Measurements from ENCODE around the gene VSTM4.

Gene VSTM4

DNA sequence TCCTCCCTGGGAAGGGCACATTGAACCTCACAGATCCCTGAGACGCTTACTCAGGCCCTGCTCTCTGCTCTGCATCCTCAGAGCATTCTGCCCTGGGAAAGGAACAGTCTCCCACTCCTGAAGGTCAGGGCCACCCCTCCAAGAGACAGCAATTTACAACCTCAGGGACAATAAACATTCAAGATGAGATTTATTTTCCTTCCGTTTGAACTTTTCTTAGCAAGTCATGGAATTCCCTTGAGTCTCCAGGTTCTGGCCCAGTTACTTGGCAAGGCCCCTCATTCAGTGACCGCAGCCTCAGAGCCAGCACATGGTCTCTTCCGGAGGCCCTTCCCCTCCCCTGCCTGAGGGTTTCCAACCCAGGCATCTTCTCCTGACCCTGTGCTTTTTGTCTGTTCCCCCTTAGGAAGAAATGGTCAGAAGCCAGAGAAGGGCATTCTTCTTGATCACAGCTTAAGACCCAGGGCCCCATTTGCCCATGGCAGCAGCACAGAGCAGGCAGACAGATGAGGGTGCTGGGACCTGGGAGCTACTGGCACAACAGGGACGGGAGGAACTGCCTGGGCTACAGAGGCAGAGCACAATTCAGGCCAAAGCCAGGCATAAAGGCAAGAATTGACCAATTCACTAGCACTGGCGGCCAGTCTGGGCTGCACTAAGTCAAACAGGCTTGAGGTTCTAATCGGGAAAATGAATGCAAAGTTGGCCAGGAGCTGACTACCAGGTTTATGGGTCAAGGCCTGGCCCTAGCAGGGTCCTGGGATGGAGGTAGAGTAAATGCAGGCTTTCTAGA lies 56.7 kb downstream of the VSTM4 start:
- H3K4me1 ChIP-seq (ENCODE audit: insufficient read depth, low read length), result peaks cover 24% of the 10 kb centered on the region
- H3K4me3 ChIP-seq (ENCODE audit: low read length), result no peak overlapping the region
- H3K27me3 ChIP-seq (ENCODE audit: insufficient read depth, low read length), result no peaks in the 10 kb centered on the region
- H3K9me3 ChIP-seq (ENCODE audit: low read length), result peaks cover 7% of the 10 kb centered on the region
- H2AFZ ChIP-seq (ENCODE audit: low read depth, low read length), result no peak overlapping the region
- H3K36me3 ChIP-seq (ENCODE audit: insufficient read depth, low read length), result no peaks in the 10 kb centered on the region

GRCh38 chr10:49057231-49057880 lies 58.0 kb downstream of the VSTM4 start:
- peaks cover 2% of the 10 kb centered on the region for H3K9me3 ChIP-seq (ENCODE audit: low read length)
- H3K27me3 ChIP-seq (ENCODE audit: insufficient read depth, low read length), result no peaks in the 10 kb centered on the region
- no peaks in the 10 kb centered on the region for H3K36me3 ChIP-seq (ENCODE audit: insufficient read depth, low read length)
- no peak overlapping the region for H3K4me3 ChIP-seq (ENCODE audit: low read length)
- H2AFZ ChIP-seq (ENCODE audit: low read depth, low read length), result no peak overlapping the region
- H3K4me1 ChIP-seq (ENCODE audit: insufficient read depth, low read length), result peaks cover 24% of the 10 kb centered on the region

DNA sequence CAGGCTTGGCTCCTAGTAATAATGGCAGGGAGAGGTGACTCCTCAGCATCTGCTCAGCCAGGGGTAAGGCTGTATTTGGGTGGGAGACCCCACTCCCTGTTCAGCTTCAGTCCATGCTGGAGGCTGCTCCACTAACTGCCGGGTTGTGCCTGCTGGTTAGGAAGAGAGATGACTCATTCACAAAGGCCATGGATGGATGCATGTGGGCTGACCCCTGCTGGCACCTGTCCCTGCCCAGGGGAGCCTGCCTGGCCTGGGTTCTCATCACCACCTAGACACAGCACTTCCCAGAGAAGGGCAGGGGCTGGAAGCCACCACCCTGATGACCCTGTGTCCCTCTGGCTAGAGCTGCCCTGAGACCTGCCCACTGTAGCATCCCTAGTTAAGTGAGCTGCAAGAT lies 59.0 kb downstream of the VSTM4 start:
- Histone ChIP-seq H2AFZ (ENCODE audit: low read depth, low read length) (no peak overlapping the region), H3K36me3 (ENCODE audit: insufficient read depth, low read length) (no peaks in the 10 kb centered on the region), H3K4me3 (ENCODE audit: low read length) (no peak overlapping the region), H3K9me3 (ENCODE audit: low read length) (no peaks in the 10 kb centered on the region), H3K4me1 (ENCODE audit: insufficient read depth, low read length) (peaks cover 24% of the 10 kb centered on the region), H3K27me3 (ENCODE audit: insufficient read depth, low read length) (no peaks in the 10 kb centered on the region)

- no peaks in the 10 kb centered on the region for H3K9me3 ChIP-seq (ENCODE audit: low read length)
- H2AFZ ChIP-seq (ENCODE audit: low read depth, low read length), result no peak overlapping the region
- peaks cover 24% of the 10 kb centered on the region for H3K4me1 ChIP-seq (ENCODE audit: insufficient read depth, low read length)
- H3K27me3 ChIP-seq (ENCODE audit: insufficient read depth, low read length), result no peaks in the 10 kb centered on the region
- H3K4me3 ChIP-seq (ENCODE audit: low read length), result no peak overlapping the region
- no peaks in the 10 kb centered on the region for H3K36me3 ChIP-seq (ENCODE audit: insufficient read depth, low read length)
These were observed 60.0 kb downstream of the VSTM4 start for GRCh38 chr10:49055221-49055849.

DNA sequence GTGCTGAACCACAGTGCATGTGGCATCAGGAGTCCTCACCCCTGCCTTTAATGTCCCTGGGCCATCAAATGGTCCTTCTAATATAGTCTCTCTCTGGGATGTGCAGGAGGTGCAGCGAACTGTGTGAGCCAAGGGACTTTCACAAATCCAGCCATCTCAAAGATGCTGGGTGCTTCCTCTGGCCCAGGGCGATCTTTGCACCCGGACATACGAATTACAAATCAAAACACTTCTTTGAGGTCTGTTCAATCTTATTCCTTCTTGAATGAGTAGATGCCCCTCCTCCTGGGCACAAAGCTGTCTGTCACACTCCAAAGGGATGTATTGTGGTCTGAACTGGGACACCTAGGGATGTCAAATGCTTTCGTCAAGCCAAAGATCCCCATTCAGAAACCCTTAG lies 60.6 kb downstream of the VSTM4 start:
- H3K4me1 ChIP-seq (ENCODE audit: insufficient read depth, low read length), result peaks cover 24% of the 10 kb centered on the region
- no peaks in the 10 kb centered on the region for H3K9me3 ChIP-seq (ENCODE audit: low read length)
- H3K36me3 ChIP-seq (ENCODE audit: insufficient read depth, low read length), result no peaks in the 10 kb centered on the region
- no peak overlapping the region for H2AFZ ChIP-seq (ENCODE audit: low read depth, low read length)
- no peak overlapping the region for H3K4me3 ChIP-seq (ENCODE audit: low read length)
- no peaks in the 10 kb centered on the region for H3K27me3 ChIP-seq (ENCODE audit: insufficient read depth, low read length)

GRCh38 chr10:49053998-49054692 lies 61.2 kb downstream of the VSTM4 start:
- no peak overlapping the region for H3K4me3 ChIP-seq (ENCODE audit: low read length)
- H3K4me1 ChIP-seq (ENCODE audit: insufficient read depth, low read length), result peaks cover 24% of the 10 kb centered on the region
- H3K36me3 ChIP-seq (ENCODE audit: insufficient read depth, low read length), result no peaks in the 10 kb centered on the region
- H3K9me3 ChIP-seq (ENCODE audit: low read length), result no peaks in the 10 kb centered on the region
- H3K27me3 ChIP-seq (ENCODE audit: insufficient read depth, low read length), result no peaks in the 10 kb centered on the region
- H2AFZ ChIP-seq (ENCODE audit: low read depth, low read length), result no peak overlapping the region

GRCh38 chr10:49053053-49053997 lies 62.0 kb downstream of the VSTM4 start:
- no peaks in the 10 kb centered on the region for H3K9me3 ChIP-seq (ENCODE audit: low read length)
- H2AFZ ChIP-seq (ENCODE audit: low read depth, low read length), result no peak overlapping the region
- no peaks in the 10 kb centered on the region for H3K36me3 ChIP-seq (ENCODE audit: insufficient read depth, low read length)
- H3K4me1 ChIP-seq (ENCODE audit: insufficient read depth, low read length), result peaks cover 24% of the 10 kb centered on the region
- no peaks in the 10 kb centered on the region for H3K27me3 ChIP-seq (ENCODE audit: insufficient read depth, low read length)
- H3K4me3 ChIP-seq (ENCODE audit: low read length), result no peak overlapping the region

- Histone ChIP-seq H3K4me1 (ENCODE audit: insufficient read depth, low read length) (peaks cover 12% of the 10 kb centered on the region), H3K36me3 (ENCODE audit: insufficient read depth, low read length) (no peaks in the 10 kb centered on the region), H2AFZ (ENCODE audit: low read depth, low read length) (no peak overlapping the region), H3K9me3 (ENCODE audit: low read length) (no peaks in the 10 kb centered on the region), H3K4me3 (ENCODE audit: low read length) (no peak overlapping the region), H3K27me3 (ENCODE audit: insufficient read depth, low read length) (no peaks in the 10 kb centered on the region)
These were observed 63.3 kb downstream of the VSTM4 start for GRCh38 chr10:49052069-49052468.

- Histone ChIP-seq H2AFZ (ENCODE audit: low read depth, low read length) (no peak overlapping the region), H3K4me1 (ENCODE audit: insufficient read depth, low read length) (peaks cover 2% of the 10 kb centered on the region)
These were observed 64.4 kb downstream of the VSTM4 start for GRCh38 chr10:49050906-49051305.

DNA sequence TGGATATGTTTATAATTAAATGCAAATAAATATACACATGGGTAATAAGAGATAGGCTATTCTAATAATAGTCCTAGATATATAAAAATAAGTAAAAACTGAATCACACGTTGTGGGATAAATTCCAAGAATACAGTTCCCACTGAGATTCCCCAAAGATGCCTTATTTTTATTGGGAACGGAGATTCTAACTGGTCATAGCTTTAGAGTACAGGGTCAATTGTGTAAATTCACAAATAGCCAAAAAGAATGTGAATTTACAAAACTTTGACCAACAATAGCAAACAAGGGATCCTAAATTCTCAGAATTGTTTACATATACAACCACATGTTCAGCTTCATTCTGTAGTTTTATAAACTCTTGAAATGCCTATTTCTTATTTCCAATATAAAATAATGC lies 65.0 kb downstream of the VSTM4 start:
- H3K27me3 ChIP-seq (ENCODE audit: insufficient read depth, low read length), result no peaks in the 10 kb centered on the region
- no peak overlapping the region for H3K4me3 ChIP-seq (ENCODE audit: low read length)
- H3K4me1 ChIP-seq (ENCODE audit: insufficient read depth, low read length), result no peaks in the 10 kb centered on the region
- H2AFZ ChIP-seq (ENCODE audit: low read depth, low read length), result no peak overlapping the region
- no peaks in the 10 kb centered on the region for H3K36me3 ChIP-seq (ENCODE audit: insufficient read depth, low read length)
- H3K9me3 ChIP-seq (ENCODE audit: low read length), result peaks cover 2% of the 10 kb centered on the region

More at GRCh38 chr10:49050906-49051305, 64.4 kb downstream of the VSTM4 start:
- Histone ChIP-seq H3K9me3 (ENCODE audit: low read length) (no peaks in the 10 kb centered on the region), H3K4me3 (ENCODE audit: low read length) (no peak overlapping the region), H3K27me3 (ENCODE audit: insufficient read depth, low read length) (no peaks in the 10 kb centered on the region), H3K36me3 (ENCODE audit: insufficient read depth, low read length) (no peaks in the 10 kb centered on the region)

DNA sequence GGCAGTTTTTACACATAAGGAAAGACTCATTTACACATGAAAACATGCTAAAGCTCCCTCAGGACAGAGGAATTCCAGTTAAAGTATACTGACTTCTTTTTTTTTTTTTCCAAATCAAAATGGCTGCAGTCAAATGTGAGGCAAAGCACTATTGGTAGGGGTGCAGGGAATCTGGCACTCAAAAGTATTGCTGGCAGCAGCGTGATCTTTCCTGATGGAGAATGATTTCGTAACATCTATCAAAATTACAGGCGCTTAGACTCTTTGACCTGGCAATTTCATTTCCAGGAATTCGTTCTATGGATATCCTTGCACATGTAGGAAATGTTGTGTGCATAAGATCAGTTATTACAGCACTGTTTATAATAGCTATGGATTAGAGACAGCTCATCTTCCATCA lies 65.7 kb downstream of the VSTM4 start:
- Histone ChIP-seq H3K4me3 (ENCODE audit: low read length) (no peak overlapping the region), H3K27me3 (ENCODE audit: insufficient read depth, low read length) (no peaks in the 10 kb centered on the region), H3K4me1 (ENCODE audit: insufficient read depth, low read length) (no peaks in the 10 kb centered on the region), H3K36me3 (ENCODE audit: insufficient read depth, low read length) (no peaks in the 10 kb centered on the region), H2AFZ (ENCODE audit: low read depth, low read length) (no peak overlapping the region), H3K9me3 (ENCODE audit: low read length) (peaks cover 2% of the 10 kb centered on the region)

GRCh38 chr10:49047128-49047639 lies 68.1 kb downstream of the VSTM4 start:
- no peaks in the 10 kb centered on the region for H3K36me3 ChIP-seq (ENCODE audit: insufficient read depth, low read length)
- no peak overlapping the region for H2AFZ ChIP-seq (ENCODE audit: low read depth, low read length)
- H3K27me3 ChIP-seq (ENCODE audit: insufficient read depth, low read length), result no peaks in the 10 kb centered on the region
- peaks cover 2% of the 10 kb centered on the region for H3K9me3 ChIP-seq (ENCODE audit: low read length)
- no peaks in the 10 kb centered on the region for H3K4me1 ChIP-seq (ENCODE audit: insufficient read depth, low read length)
- H3K4me3 ChIP-seq (ENCODE audit: low read length), result no peak overlapping the region
